Measurements from ENCODE around the gene PRR18.

Gene PRR18

GRCh38 chr6:166333172-166333995 is 25.2 kb upstream of the PRR18 start:
- no peak for DNase-seq (ENCODE audit: low read depth in 2 of 2)

GRCh38 chr6:166331503-166332415 is 23.6 kb upstream of the PRR18 start:
- no peak for DNase-seq (ENCODE audit: low read depth in 2 of 2)

GRCh38 chr6:166330612-166331011 is 22.4 kb upstream of the PRR18 start:
- DNase-seq (ENCODE audit: low read depth in 2 of 2) = no peak

- DNase-seq (ENCODE audit: low read depth in 2 of 2) = no peak
These were observed 17.3 kb upstream of the PRR18 start for GRCh38 chr6:166325383-166326042.

- no peak for DNase-seq (ENCODE audit: low read depth in 2 of 2)
These were observed 15.2 kb upstream of the PRR18 start for GRCh38 chr6:166323395-166323794.

GRCh38 chr6:166318649-166319600 is 10.7 kb upstream of the PRR18 start:
- DNase-seq (ENCODE audit: low read depth in 2 of 2) = no peak

- DNase-seq (ENCODE audit: low read depth in 2 of 2) = no peak
These were observed 10.0 kb upstream of the PRR18 start for GRCh38 chr6:166318227-166318626.

GRCh38 chr6:166317261-166318212 is 9.3 kb upstream of the PRR18 start:
- DNase-seq (ENCODE audit: low read depth in 2 of 2) = no peak

- DNase-seq (ENCODE audit: low read depth in 2 of 2) = no peak
These were observed 7.2 kb upstream of the PRR18 start for GRCh38 chr6:166315436-166315835.

GRCh38 chr6:166314454-166314853 is 6.3 kb upstream of the PRR18 start:
- no peak for DNase-seq (ENCODE audit: low read depth in 2 of 2)

- no peak for DNase-seq (ENCODE audit: low read depth in 2 of 2)
These were observed 5.3 kb upstream of the PRR18 start for GRCh38 chr6:166313255-166314070.

- no peak for DNase-seq (ENCODE audit: low read depth in 2 of 2)
These were observed 4.6 kb upstream of the PRR18 start for GRCh38 chr6:166312832-166313231.

- DNase-seq (ENCODE audit: low read depth in 2 of 2) = no peak
These were observed 2.4 kb upstream of the PRR18 start for GRCh38 chr6:166310634-166311033.

GRCh38 chr6:166309977-166310376 is 1.8 kb upstream of the PRR18 start:
- DNase-seq (ENCODE audit: low read depth in 2 of 2) = no peak

- DNase-seq (ENCODE audit: low read depth in 2 of 2) = no peak
These were observed 787 bp upstream of the PRR18 start for GRCh38 chr6:166308769-166309589.

GRCh38 chr6:166307082-166308032 is 835 bp downstream of the PRR18 start:
- no peak for DNase-seq (ENCODE audit: low read depth in 2 of 2)
